Upper lobe of right lung (tissue), 1 donor: Measurements from ENCODE around the gene NTRK1. TPM values are rescaled to one million over a fixed set of nuclear protein-coding genes. Genes with fewer than 3 reads are reported as not detected.

Experiments used
- ATAC-seq: fragments of 200-7000 bp; cut with Tn5 transposase; one replicate; pipeline ENCODE4 v1.9.1; 2020; ENCODE audit warnings: mild to moderate bottlenecking, moderate library complexity
- DNase-seq: peaks from one replicate; pipeline ENCODE4 v3.0.0-alpha.2; 2020
- H3K27ac ChIP-seq: fragments of 200-600 bp; one replicate; pipeline ENCODE4 v1.8.0; 2022
- H3K27me3 ChIP-seq: fragments of 200-600 bp; one replicate; pipeline ENCODE4 v1.8.0; 2022; ENCODE audit warnings: mild to moderate bottlenecking
- H3K36me3 ChIP-seq: fragments of 200-600 bp; one replicate; pipeline ENCODE4 v1.8.0; 2022
- H3K4me1 ChIP-seq: fragments of 200-600 bp; one replicate; pipeline ENCODE4 v1.8.0; 2022
- H3K4me3 ChIP-seq: fragments of 200-600 bp; one replicate; pipeline ENCODE4 v1.8.0; 2022; ENCODE audit warnings: mild to moderate bottlenecking
- H3K9me3 ChIP-seq: fragments of 200-600 bp; one replicate; pipeline ENCODE4 v1.8.0; 2022
- CTCF ChIP-seq: fragments of 200-600 bp; IDR thresholded peaks from one replicate; pipeline ENCODE4 v1.8.0; 2022; ENCODE audit warnings: antibody characterized with exemption
- intact Hi-C: fragments of 100-400 bp; cut with DNase I; formaldehyde crosslinking; loops from one replicate; pipeline ENCODE4 v1.11.0; 2022
- total RNA-seq: library from RNA; stranded (reverse); fragmentation: NEBNext Ultra II Directional; extraction: Animal tissue kit (Norgen Biotek cat#: 25700); gene quantifications from one replicate; pipeline ENCODE4 v1.2.1, GENCODE V29; 2021
- donor health status: DM: no; HTN: yes; CAD: no; lungs with severe emphysema.

NTRK1 gene
- total RNA-seq, 1 donor from 2014 or later = 1.2 TPM

- Histone ChIP-seq H3K36me3 (no peaks in the 10 kb centered on the region), H3K9me3 (no peaks in the 10 kb centered on the region), H3K4me1 (peaks cover 6% of the 10 kb centered on the region), H3K27ac (no peak overlapping the region), H3K4me3 (no peak overlapping the region), H3K27me3 (peaks cover 35% of the 10 kb centered on the region)
- intact Hi-C loops = no loop called here
- no peak for TF ChIP-seq CTCF
- ATAC-seq (no peak), DNase-seq (no peak)
Observed at GRCh38 chr1:156853761-156854160, 6.9 kb upstream of the NTRK1 start.

GRCh38 chr1:156854634-156855033, 6.0 kb upstream of the NTRK1 start:
- intact Hi-C loops = no loop called here
- Histone ChIP-seq H3K4me3 (no peak overlapping the region), H3K27ac (no peak overlapping the region)

GRCh38 chr1:156856282-156856785, 4.3 kb upstream of the NTRK1 start:
- H3K9me3 ChIP-seq = no peaks in the 10 kb centered on the region
- ATAC-seq = no peak
- DNase-seq = no peak
- H3K4me1 ChIP-seq = peaks cover 30% of the 10 kb centered on the region
- no peak overlapping the region for H3K27ac ChIP-seq
- TF ChIP-seq CTCF = no peak
- peaks cover 45% of the 10 kb centered on the region for H3K27me3 ChIP-seq
- no peak overlapping the region for H3K4me3 ChIP-seq
- intact Hi-C loops = no loop called here
- no peaks in the 10 kb centered on the region for H3K36me3 ChIP-seq

More at GRCh38 chr1:156854634-156855033, 6.0 kb upstream of the NTRK1 start:
- DNase-seq (no peak), ATAC-seq (no peak)
- Histone ChIP-seq H3K36me3 (no peaks in the 10 kb centered on the region), H3K4me1 (peaks cover 13% of the 10 kb centered on the region), H3K9me3 (no peaks in the 10 kb centered on the region), H3K27me3 (peaks cover 35% of the 10 kb centered on the region)
- TF ChIP-seq CTCF = no peak

- TF ChIP-seq CTCF = no peak
- DNase-seq = no peak
- Histone ChIP-seq H3K27ac (no peak overlapping the region), H3K4me1 (peaks cover 26% of the 10 kb centered on the region), H3K36me3 (no peaks in the 10 kb centered on the region), H3K9me3 (no peaks in the 10 kb centered on the region), H3K4me3 (no peak overlapping the region), H3K27me3 (peaks cover 55% of the 10 kb centered on the region)
- intact Hi-C loops = no loop called here
- ATAC-seq = no peak
Observed at GRCh38 chr1:156857532-156857931, 3.1 kb upstream of the NTRK1 start.

- intact Hi-C loops = no loop called here
- ATAC-seq (no peak), DNase-seq (no peak)
- no peak overlapping the region for H3K27ac ChIP-seq
- peaks cover 61% of the 10 kb centered on the region for H3K27me3 ChIP-seq
- peaks cover 26% of the 10 kb centered on the region for H3K4me1 ChIP-seq
- TF ChIP-seq CTCF = no peak
- H3K4me3 ChIP-seq = peak overlapping the region; percentile 10
- no peaks in the 10 kb centered on the region for H3K36me3 ChIP-seq
- no peaks in the 10 kb centered on the region for H3K9me3 ChIP-seq
Observed at GRCh38 chr1:156858555-156858956, 2.1 kb upstream of the NTRK1 start.

- no peak for TF ChIP-seq CTCF
- DNase-seq (no peak), ATAC-seq (no peak)
- H3K27ac ChIP-seq = no peak within 1 kb of the TSS
- no peaks in the 10 kb centered on the region for H3K36me3 ChIP-seq
- H3K9me3 ChIP-seq = no peaks in the 10 kb centered on the region
- peaks cover 26% of the 10 kb centered on the region for H3K4me1 ChIP-seq
- peak within 1 kb of the TSS; percentile 30 for H3K4me3 ChIP-seq
- peaks cover 65% of the 10 kb centered on the region for H3K27me3 ChIP-seq
- intact Hi-C loops = no loop called here
Observed at GRCh38 chr1:156858959-156859522, 1.6 kb upstream of the NTRK1 start, which contains the start of gene INSRR. Gene INSRR, minus strand, starts transcription at chr1:156859117. Its CDS starts 496 bp downstream, at chr1:156858621.
